H1 (cell line): ENCODE data around the gene SLC66A1. TPM values are rescaled to one million over a fixed set of nuclear protein-coding genes. Genes with fewer than 3 reads are reported as not detected.
A peak's percentile ranks its signal among the peaks of the same experiment; 100 is the strongest.

Experiments used
- CTCF ChIA-PET: fragments of 300-600 bp; sonication (Branson Sonifier 250); formaldehyde crosslinking; loops from one replicate; lab custom pipeline; 2021; ENCODE audit not compliant: partially characterized antibody; lab: Charles Lee
- POLR2A ChIA-PET: fragments of 300-600 bp; sonication (Branson Sonifier 250); formaldehyde crosslinking; loops from one replicate; lab custom pipeline; 2021; ENCODE audit warnings: inconsistent platforms; ENCODE audit not compliant: partially characterized antibody; lab: Charles Lee
- DNase-seq, 2 experiments: peaks; one replicate each; pipeline versions ENCODE4 v3.0.0 to v3.0.0-alpha.2; 2010 to 2022; ENCODE audit warnings: low spot score in 2 of 2, low read depth in 1 of 2, mixed read lengths in 1 of 2
- FAIRE-seq: peaks from 2 replicates; lab custom pipeline; 2011; peaks lifted over from hg19 to GRCh38; lab: Jason Lieb, UNC
- H2AFZ ChIP-seq: 2 replicates; pipeline ENCODE4 v1.8.1; 2012; ENCODE audit warnings: low read length, inconsistent platforms
- H2AK5ac ChIP-seq: 2 replicates; pipeline ENCODE4 v1.6.1; 2013; ENCODE audit warnings: low read depth, low read length
- H2BK120ac ChIP-seq: replicated peaks from 2 replicates; pipeline ENCODE3; 2013; ENCODE audit warnings: low read depth, low read length, inconsistent platforms
- H2BK12ac ChIP-seq: 2 replicates; pipeline ENCODE4 v1.6.1; 2013; ENCODE audit warnings: low read depth, low read length
- H2BK15ac ChIP-seq: 2 replicates; pipeline ENCODE4 v1.6.1; 2013; ENCODE audit warnings: low read length
- H2BK20ac ChIP-seq: 2 replicates; pipeline ENCODE4 v1.6.1; 2013; ENCODE audit warnings: low read length
- H2BK5ac ChIP-seq: 2 replicates; pipeline ENCODE4 v1.6.1; 2013; ENCODE audit warnings: low read depth, low read length
- H3K14ac ChIP-seq: 2 replicates; pipeline ENCODE4 v1.6.1; 2013; ENCODE audit warnings: inconsistent platforms; ENCODE audit not compliant: insufficient read length
- H3K18ac ChIP-seq: 2 replicates; pipeline ENCODE4 v1.6.1; 2013; ENCODE audit warnings: low read length; ENCODE audit errors: extremely low read depth
- H3K23ac ChIP-seq: 2 replicates; pipeline ENCODE4 v1.6.1; 2013; ENCODE audit warnings: inconsistent platforms; ENCODE audit not compliant: insufficient read length
- H3K23me2 ChIP-seq: 2 replicates; pipeline ENCODE4 v1.6.1; 2013; ENCODE audit warnings: low read depth, low read length
- H3K27ac ChIP-seq: 2 replicates; pipeline ENCODE4 v1.6.1; 2011; ENCODE audit warnings: low read depth, low read length, inconsistent platforms
- H3K27me3 ChIP-seq, 4 experiments: replicated peaks in 1 of 4; 1 replicate in 1 of 4; 2 replicates in 3 of 4; pipeline versions ENCODE4 v1.6.1 to v1.8.1; 2011 to 2013; ENCODE audit warnings: low read length in 3 of 4, mild to moderate bottlenecking in 3 of 4, inconsistent platforms in 2 of 4, mixed read lengths in 2 of 4, moderate library complexity in 1 of 4; ENCODE audit not compliant: control insufficient read depth in 3 of 4, insufficient read depth in 3 of 4; ENCODE audit errors: extremely low read depth in 1 of 4
- H3K36me3 ChIP-seq, 4 experiments: 2 replicates each; pipeline versions ENCODE4 v1.6.1 to v1.8.1; 2011 to 2013; ENCODE audit warnings: mild to moderate bottlenecking in 4 of 4, low read length in 3 of 4, moderate library complexity in 2 of 4, control low read depth in 1 of 4, inconsistent platforms in 1 of 4; ENCODE audit not compliant: insufficient read depth in 4 of 4, control insufficient read depth in 2 of 4
- H3K4ac ChIP-seq: replicated peaks from 2 replicates; pipeline ENCODE3; 2013; ENCODE audit warnings: low read length, low read depth, mixed read lengths, inconsistent platforms; ENCODE audit not compliant: insufficient read length
- H3K4me1 ChIP-seq, 4 experiments: replicated peaks in 1 of 4; 1 replicate in 1 of 4; 2 replicates in 3 of 4; pipeline versions ENCODE4 v1.6.1 to v1.8.1; 2011 to 2013; ENCODE audit warnings: low read length in 3 of 4, inconsistent platforms in 2 of 4, mixed read lengths in 1 of 4; ENCODE audit not compliant: insufficient read depth in 4 of 4, control insufficient read depth in 3 of 4
- H3K4me2 ChIP-seq, 2 experiments: 2 replicates each; pipeline versions ENCODE4 v1.6.1 to v1.8.1; 2011 to 2013; ENCODE audit warnings: low read depth in 2 of 2, low read length in 2 of 2, control low read depth in 1 of 2, inconsistent platforms in 1 of 2, mild to moderate bottlenecking in 1 of 2; ENCODE audit not compliant: insufficient read depth in 1 of 2
- H3K4me3 ChIP-seq, 4 experiments: fragments of 200-600, 300-600 bp in 1 of 4; sonication (generic), shearing (Covaris generic), sonication (Bioruptor Twin) in 1 of 4; 2 replicates each; pipeline versions ENCODE4 v1.5.1 to v1.8.1; 2011 to 2016; ENCODE audit warnings: low read length in 4 of 4, low read depth in 3 of 4, control low read depth in 2 of 4, inconsistent platforms in 2 of 4, mild to moderate bottlenecking in 2 of 4, mixed read lengths in 1 of 4, moderate library complexity in 1 of 4; ENCODE audit not compliant: insufficient read depth in 2 of 4; ENCODE audit errors: extremely low read depth in 1 of 4
- H3K56ac ChIP-seq: replicated peaks from 2 replicates; pipeline ENCODE3; 2013; ENCODE audit warnings: low read depth, mild to moderate bottlenecking, mixed read lengths, low read length, inconsistent platforms; ENCODE audit not compliant: insufficient read length
- H3K79me1 ChIP-seq: 2 replicates; pipeline ENCODE4 v1.6.1; 2013; ENCODE audit warnings: low read depth, low read length, control low read depth
- H3K79me2 ChIP-seq, 2 experiments: 2 replicates each; pipeline versions ENCODE4 v1.6.1 to v1.8.1; 2012 to 2013; ENCODE audit warnings: low read length in 2 of 2, mild to moderate bottlenecking in 2 of 2, inconsistent platforms in 1 of 2; ENCODE audit not compliant: insufficient read depth in 2 of 2, control insufficient read depth in 1 of 2
- H3K9ac ChIP-seq, 4 experiments: replicated peaks in 1 of 4; 1 replicate in 1 of 4; 2 replicates in 3 of 4; pipeline versions ENCODE4 v1.6.1 to v1.8.1; 2011 to 2013; ENCODE audit warnings: low read depth in 3 of 4, low read length in 3 of 4, control low read depth in 2 of 4, mild to moderate bottlenecking in 2 of 4, moderate library complexity in 2 of 4, inconsistent platforms in 1 of 4; ENCODE audit errors: extremely low read depth in 1 of 4
- H3K9me3 ChIP-seq, 2 experiments: 2 replicates each; pipeline versions ENCODE4 v1.6.1 to v1.8.1; 2012 to 2013; ENCODE audit warnings: mild to moderate bottlenecking in 2 of 2, moderate library complexity in 2 of 2, control low read depth in 1 of 2, inconsistent platforms in 1 of 2, low read depth in 1 of 2, low read length in 1 of 2, mixed read lengths in 1 of 2; ENCODE audit not compliant: insufficient read depth in 2 of 2
- H4K20me1 ChIP-seq, 2 experiments: replicated peaks in 1 of 2; 2 replicates each; pipeline versions ENCODE3 to v1.8.1; 2011 to 2013; ENCODE audit warnings: inconsistent platforms in 2 of 2, low read length in 2 of 2, mild to moderate bottlenecking in 1 of 2; ENCODE audit not compliant: insufficient read depth in 2 of 2, control insufficient read depth in 1 of 2
- H4K5ac ChIP-seq: 2 replicates; pipeline ENCODE4 v1.6.1; 2013; ENCODE audit warnings: low read length, low read depth, mixed read lengths, inconsistent platforms; ENCODE audit not compliant: insufficient read length
- H4K8ac ChIP-seq: 2 replicates; pipeline ENCODE4 v1.8.0; 2013; ENCODE audit warnings: mild to moderate bottlenecking, moderate library complexity, low read length, inconsistent platforms; ENCODE audit not compliant: insufficient read depth; ENCODE audit errors: extremely low read depth
- H4K91ac ChIP-seq: replicated peaks from 2 replicates; pipeline ENCODE3; 2013; ENCODE audit warnings: low read length, mixed read lengths, inconsistent platforms; ENCODE audit not compliant: insufficient read length
- JUN ChIP-seq: IDR thresholded peaks from 2 replicates; pipeline ENCODE4 v1.6.1; 2011; ENCODE audit warnings: low read depth, mild to moderate bottlenecking, improper control_type of control experiment, low read length
- POLR2A ChIP-seq, 2 experiments: IDR thresholded peaks; 1 replicate in 1 of 2; 2 replicates in 1 of 2; pipeline ENCODE4 v1.6.1; 2011; ENCODE audit warnings: low read depth in 2 of 2, low read length in 2 of 2, mild to moderate bottlenecking in 2 of 2; ENCODE audit errors: control extremely low read depth in 1 of 2
- WGBS, 2 experiments: shearing (Covaris generic) in 1 of 2; methylation state at CpG; one replicate each; pipeline versions ENCODE4 v1.1.6 to v1.1.7; 2013 to 2015; ENCODE audit warnings: low lambda C conversion rate in 2 of 2, mixed read lengths in 2 of 2, inconsistent platforms in 1 of 2, low coverage in 1 of 2, missing lambda C conversion rate in 1 of 2; ENCODE audit not compliant: insufficient replicate concordance in 2 of 2, insufficient coverage in 1 of 2, insufficient read length in 1 of 2; ENCODE audit errors: extremely low coverage in 1 of 2, missing lambda C conversion rate in 1 of 2; 5-methylcytosine and 5-hydroxymethylcytosine counted together
- polyA plus RNA-seq, 7 experiments: library from polyadenylated mRNA; depleted of rRNA in 3 of 7; stranded (reverse) in 5 of 7; unstranded in 2 of 7; fragments of >200 nt in 5 of 7; fragments of 200-250 nt in 2 of 7; gene quantifications; 1 replicate in 5 of 7; 2 replicates in 1 of 7; 4 replicates in 1 of 7; pipeline versions ENCODE4 v1.2.1 to v1.2.3, GENCODE V29; 2011 to 2013; ENCODE audit warnings: missing spikeins in 2 of 7, mixed read lengths in 2 of 7
- total RNA-seq: library from RNA; stranded (reverse); fragmentation: NEBNext Ultra II Directional; extraction: Animal tissue kit (Norgen Biotek cat#: 25700); gene quantifications from 2 replicates; pipeline ENCODE4 v1.2.1, GENCODE V29; 2021

Gene SLC66A1
- total and polyA plus RNA-seq, 2 of the 8 experiments (the other 6 are each of a cell fraction or from before 2014, with no cell fraction given), result 16.8 to 27.9 TPM

DNA sequence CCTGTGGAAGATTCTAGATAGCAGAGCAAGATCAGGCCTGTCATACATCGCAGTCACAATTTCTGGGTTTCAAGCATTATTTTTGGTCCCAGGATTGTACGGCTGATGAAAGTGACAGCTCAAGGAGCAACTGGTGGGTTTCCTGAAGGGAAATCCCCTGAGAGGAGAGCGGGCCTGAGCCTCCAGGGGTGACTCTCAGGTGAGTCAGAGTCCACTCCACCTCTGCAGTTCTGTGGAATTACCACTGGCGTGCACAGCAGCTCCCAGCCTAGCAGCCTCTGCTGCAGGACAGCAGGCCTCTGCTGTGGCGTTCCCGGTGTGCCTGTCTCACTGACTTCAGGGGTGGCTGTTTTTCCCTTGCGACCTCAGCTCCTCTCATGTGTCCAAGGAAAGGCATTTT is 24.4 kb downstream of the SLC66A1 start:
- no peak overlapping the region for H3K18ac ChIP-seq
- no peaks in the 10 kb centered on the region for H3K79me2 ChIP-seq
- no peak overlapping the region for H2AFZ ChIP-seq
- H2BK120ac ChIP-seq, result no peak overlapping the region
- H2BK15ac ChIP-seq, result no peak overlapping the region
- ChIA-PET POLR2A (interaction anchor here (0.9 to 13.3 kb wide), 6 partner anchors 10 to 313 kb away, joined by 3 to 143 read pairs (median 4); partner anchors contain the start of genes AKR7A2, EMC1, MRTO4 and SLC66A1), CTCF (interaction anchor here (0.8 to 4.1 kb wide), 7 partner anchors 19 to 378 kb away, joined by 3 to 25 read pairs (median 4); no protein-coding TSS in a partner anchor)
- 90% methylated on average over 7 of the region's 7 CpGs; no CpG with 5 or more reads in 1 of the 2 experiments for WGBS, 2 experiments
- no peak overlapping the region for H4K91ac ChIP-seq
- H4K5ac ChIP-seq, result no peak overlapping the region
- no peaks in the 10 kb centered on the region for H3K27me3 ChIP-seq
- no peak overlapping the region for H3K9ac ChIP-seq
- no peak overlapping the region for H3K4me2 ChIP-seq
- H2BK5ac ChIP-seq, result no peak overlapping the region; the same call in 1 of the 2 replicates
- no peaks in the 10 kb centered on the region for H3K79me1 ChIP-seq
- H3K56ac ChIP-seq, result no peak overlapping the region
- FAIRE-seq, result no peak
- H2AK5ac ChIP-seq, result no peak overlapping the region
- H2BK12ac ChIP-seq, result 0 out of 2 replicates have a peak overlapping the region, but pooled peaks have one; percentile 63
- H3K4me1 ChIP-seq, result peaks cover 0 to 15% (median 7%) of the 10 kb centered on the region in 4 experiments; a peak in 5 of 7 replicates
- H3K27ac ChIP-seq, result no peak overlapping the region
- no peaks in the 10 kb centered on the region for H3K9me3 ChIP-seq
- no peak overlapping the region for H3K14ac ChIP-seq
- no peak overlapping the region for H3K4me3 ChIP-seq
- no peak for DNase-seq
- H3K36me3 ChIP-seq, result no peaks in the 10 kb centered on the region; a peak in 1 of 8 replicates
- no peak overlapping the region for H2BK20ac ChIP-seq
- H3K4ac ChIP-seq, result no peak overlapping the region
- peaks cover 2% of the 10 kb centered on the region; the same call in 1 of the 2 replicates for H3K23me2 ChIP-seq
- no peak for TF ChIP-seq JUN
- peak in 1 of 2 experiments; percentile 30; a peak in 1 of 3 replicates for TF ChIP-seq POLR2A (IDR thresholded peaks at IDR 0.05; ENCODE audit: control extremely low read depth in 1 of 2, low read depth in 2 of 2, low read length in 2 of 2)
- TF ChIP-seq, all 59 proteins: peak for 1
- Histone ChIP-seq H3K23ac (no peak overlapping the region), H4K8ac (0 out of 2 replicates have a peak overlapping the region, but pooled peaks have one; percentile 15), H4K20me1 (peaks cover 0 to 3% of the 10 kb centered on the region in 2 experiments)
